ENCODE measurements around the gene ELMO1.

DNA sequence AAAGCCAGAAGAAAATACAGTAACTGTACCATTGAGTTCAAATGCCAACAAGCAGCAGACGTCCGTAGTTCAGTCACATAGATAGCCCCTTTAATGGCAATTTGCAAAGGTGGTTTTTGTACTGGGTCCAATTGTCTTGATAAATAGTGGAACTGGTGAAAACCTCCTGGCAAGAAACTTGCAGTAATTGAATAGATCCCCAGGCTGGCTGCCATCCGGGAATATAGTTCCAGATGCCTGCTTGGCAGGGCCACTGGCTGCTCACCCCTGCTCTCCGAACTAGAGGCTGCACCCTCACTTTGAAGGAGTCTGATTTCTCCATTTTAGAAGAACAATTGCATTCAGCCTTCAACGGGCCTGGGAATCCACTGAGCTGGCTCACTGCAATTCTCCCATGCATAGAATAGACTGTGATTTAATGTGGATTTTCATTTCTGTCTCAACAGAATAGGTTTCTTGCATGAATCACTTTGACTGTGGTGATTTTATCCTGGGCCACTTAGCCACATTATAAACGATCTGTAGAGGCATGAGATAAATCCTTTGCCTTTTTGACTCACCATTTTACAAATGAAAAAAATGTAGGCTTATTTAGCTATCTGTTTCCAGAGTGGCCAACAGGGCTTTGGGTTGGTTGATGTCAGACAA, 35.9 kb upstream of the ELMO1 start:
- TF ChIP-seq, protein P1, sequence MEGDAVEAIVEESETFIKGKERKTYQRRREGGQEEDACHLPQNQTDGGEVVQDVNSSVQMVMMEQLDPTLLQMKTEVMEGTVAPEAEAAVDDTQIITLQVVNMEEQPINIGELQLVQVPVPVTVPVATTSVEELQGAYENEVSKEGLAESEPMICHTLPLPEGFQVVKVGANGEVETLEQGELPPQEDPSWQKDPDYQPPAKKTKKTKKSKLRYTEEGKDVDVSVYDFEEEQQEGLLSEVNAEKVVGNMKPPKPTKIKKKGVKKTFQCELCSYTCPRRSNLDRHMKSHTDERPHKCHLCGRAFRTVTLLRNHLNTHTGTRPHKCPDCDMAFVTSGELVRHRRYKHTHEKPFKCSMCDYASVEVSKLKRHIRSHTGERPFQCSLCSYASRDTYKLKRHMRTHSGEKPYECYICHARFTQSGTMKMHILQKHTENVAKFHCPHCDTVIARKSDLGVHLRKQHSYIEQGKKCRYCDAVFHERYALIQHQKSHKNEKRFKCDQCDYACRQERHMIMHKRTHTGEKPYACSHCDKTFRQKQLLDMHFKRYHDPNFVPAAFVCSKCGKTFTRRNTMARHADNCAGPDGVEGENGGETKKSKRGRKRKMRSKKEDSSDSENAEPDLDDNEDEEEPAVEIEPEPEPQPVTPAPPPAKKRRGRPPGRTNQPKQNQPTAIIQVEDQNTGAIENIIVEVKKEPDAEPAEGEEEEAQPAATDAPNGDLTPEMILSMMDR (IDR thresholded peaks at IDR 0.05; ENCODE audit: low read depth, low read length, poor library complexity, severe bottlenecking), result no peak
- TF ChIP-seq EZH2phosphoT487 (IDR thresholded peaks at IDR 0.05; ENCODE audit: borderline replicate concordance, low read length), result no peak
